PC-3 (cell line): ENCODE results near the gene SLC5A3. TPM values are rescaled to one million over a fixed set of nuclear protein-coding genes. Genes with fewer than 3 reads are reported as not detected.

Experiments used
- ATAC-seq: fragments of 200-7000 bp; cut with Tn5 transposase; 2 replicates; pipeline ENCODE4 v1.9.1; 2020; ENCODE audit warnings: mild to moderate bottlenecking, moderate library complexity
- BruUV-seq: library from RNA; stranded (reverse); fragments of 400-500 nt; replicated peaks from 2 replicates; lab custom pipeline; 2021; lab: Mats Ljungman, UMichigan
- CTCF ChIA-PET: fragments of 300-600 bp; sonication (Branson Sonifier 250); formaldehyde crosslinking; loops from one replicate; lab custom pipeline; 2022; ENCODE audit warnings: antibody characterized with exemption; lab: Charles Lee
- POLR2A ChIA-PET: fragments of 300-600 bp; sonication (Branson Sonifier 250); formaldehyde crosslinking; loops from one replicate; lab custom pipeline; 2022; ENCODE audit warnings: antibody characterized with exemption; ENCODE audit not compliant: unreplicated experiment; lab: Charles Lee
- DNase-seq: peaks from one replicate; pipeline ENCODE4 v3.0.0-alpha.2; 2015
- H2AFZ ChIP-seq: fragments of 300-600 bp; sonication (generic); 2 replicates; pipeline ENCODE4 v1.6.0; 2016; ENCODE audit warnings: antibody characterized with exemption, low read length
- H3F3A ChIP-seq: fragments of 300-600 bp; sonication (generic); one replicate; pipeline ENCODE4 v1.6.0; 2017; ENCODE audit warnings: antibody characterized with exemption, low read length, control low read depth, mild to moderate bottlenecking; ENCODE audit not compliant: unreplicated experiment
- H3K27ac ChIP-seq: fragments of 300-600 bp; sonication (generic); 2 replicates; pipeline ENCODE4 v1.5.1; 2016; ENCODE audit warnings: mild to moderate bottlenecking, low read length
- H3K27me3 ChIP-seq: fragments of 300-600 bp; sonication (generic); 2 replicates; pipeline ENCODE4 v1.6.1; 2016; ENCODE audit warnings: low read length, mixed read lengths
- H3K36me3 ChIP-seq: fragments of 300-600 bp; sonication (generic); 2 replicates; pipeline ENCODE4 v1.6.1; 2016; ENCODE audit warnings: low read depth, mixed run types, low read length, mixed read lengths
- H3K4me1 ChIP-seq: fragments of 300-600 bp; sonication (generic); 2 replicates; pipeline ENCODE4 v1.5.1; 2016; ENCODE audit warnings: low read length; ENCODE audit not compliant: insufficient read depth
- H3K4me2 ChIP-seq: fragments of 300-600 bp; sonication (generic); 2 replicates; pipeline ENCODE4 v1.6.0; 2016; ENCODE audit warnings: low read length
- H3K4me3 ChIP-seq: fragments of 300-600 bp; sonication (generic); 2 replicates; pipeline ENCODE4 v1.5.1; 2016; ENCODE audit warnings: mild to moderate bottlenecking, low read length, mixed read lengths
- H3K79me2 ChIP-seq: fragments of 300-600 bp; sonication (generic); 2 replicates; pipeline ENCODE4 v1.6.1; 2017; ENCODE audit warnings: low read length, mixed read lengths
- H3K9ac ChIP-seq: fragments of 300-600 bp; sonication (generic); 2 replicates; pipeline ENCODE4 v1.6.0; 2016; ENCODE audit warnings: mild to moderate bottlenecking, low read length
- H3K9me2 ChIP-seq: fragments of 300-600 bp; sonication (generic); replicated peaks from 2 replicates; pipeline ENCODE4 v1.6.1; 2016; ENCODE audit warnings: mixed run types, low read length, mixed read lengths
- H3K9me3 ChIP-seq: fragments of 300-600 bp; sonication (generic); 2 replicates; pipeline ENCODE4 v1.6.1; 2016; ENCODE audit warnings: low read length, mixed read lengths
- H4K20me1 ChIP-seq: fragments of 300-600 bp; sonication (generic); 2 replicates; pipeline ENCODE4 v1.6.1; 2016; ENCODE audit warnings: low read length, mixed read lengths
- EZH2 ChIP-seq: fragments of 300-600 bp; sonication (generic); IDR thresholded peaks from one replicate; pipeline ENCODE4 v1.6.1; 2017; ENCODE audit warnings: antibody characterized with exemption, mild to moderate bottlenecking, low read length; ENCODE audit not compliant: unreplicated experiment
- EZH2phosphoT487 ChIP-seq: fragments of 300-600 bp; sonication (generic); IDR thresholded peaks from 2 replicates; pipeline ENCODE4 v1.6.1; 2018; ENCODE audit warnings: mild to moderate bottlenecking, antibody characterized with exemption, low read length, borderline replicate concordance
- intact Hi-C: fragments of 100-400 bp; cut with micrococcal nuclease; formaldehyde crosslinking; loops from 2 replicates; pipeline ENCODE4 v1.9.0; 2023
- total RNA-seq: library from RNA; depleted of rRNA; stranded (reverse); fragments of >200 nt; gene quantifications from 2 replicates; pipeline ENCODE4 v1.2.3, GENCODE V29; 2014
- TF ChIP-seq, protein P1 (sequence below): fragments of 300-600 bp; sonication (generic); conservative IDR thresholded peaks from 2 replicates; pipeline ENCODE4 v1.5.1; 2017; ENCODE audit warnings: antibody characterized with exemption, low read depth, mild to moderate bottlenecking, low read length

SLC5A3 gene
- total RNA-seq, 1 experiment from 2014 or later: 13.8 TPM

DNA sequence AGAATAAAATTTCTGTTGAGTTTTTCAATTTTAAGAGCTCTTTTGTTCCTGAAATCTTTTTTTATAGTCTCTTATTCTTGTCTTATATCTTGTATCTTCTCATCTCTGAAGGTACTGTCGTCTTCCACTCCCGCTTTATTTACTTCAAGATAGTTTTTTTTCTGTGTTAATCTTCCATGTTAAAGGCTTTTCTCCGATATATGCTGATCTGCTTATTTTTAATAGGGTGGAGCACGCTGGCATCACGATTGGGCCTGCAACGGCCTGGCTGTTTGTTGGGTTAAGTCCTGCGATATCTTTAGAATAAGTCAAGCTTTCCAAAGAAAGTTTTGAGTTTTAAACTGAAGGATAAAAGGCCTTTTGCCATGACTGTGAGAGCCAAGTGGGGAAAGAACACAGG lies 35.7 kb downstream of the SLC5A3 start:
- Histone ChIP-seq H3K4me1 (no peaks in the 10 kb centered on the region), H2AFZ (no peak overlapping the region), H3K79me2 (peaks cover 24% of the 10 kb centered on the region; the same call in 1 of the 2 replicates), H3K4me3 (no peak overlapping the region), H3K27me3 (no peaks in the 10 kb centered on the region), H3K36me3 (peaks cover 6% of the 10 kb centered on the region; the same call in 1 of the 2 replicates), H4K20me1 (0 out of 2 replicates have a peak, but pooled peaks cover 9% of the 10 kb centered on the region), H3K27ac (no peak overlapping the region), H3K4me2 (no peak overlapping the region), H3K9me2 (no peaks in the 10 kb centered on the region), H3F3A (no peaks in the 10 kb centered on the region), H3K9ac (no peak overlapping the region), H3K9me3 (no peaks in the 10 kb centered on the region)
- ChIA-PET POLR2A (no interaction called here), CTCF (interaction anchor here (0.8 kb wide), 1 partner anchor 16 kb away, joined by 4 read pairs; no protein-coding TSS in a partner anchor)
- no peak for DNase-seq
- no peak for ATAC-seq
- BruUV-seq: no TSS peak
- intact Hi-C loops: no loop called here
- no peak for TF ChIP-seq EZH2
- TF ChIP-seq, protein P1, sequence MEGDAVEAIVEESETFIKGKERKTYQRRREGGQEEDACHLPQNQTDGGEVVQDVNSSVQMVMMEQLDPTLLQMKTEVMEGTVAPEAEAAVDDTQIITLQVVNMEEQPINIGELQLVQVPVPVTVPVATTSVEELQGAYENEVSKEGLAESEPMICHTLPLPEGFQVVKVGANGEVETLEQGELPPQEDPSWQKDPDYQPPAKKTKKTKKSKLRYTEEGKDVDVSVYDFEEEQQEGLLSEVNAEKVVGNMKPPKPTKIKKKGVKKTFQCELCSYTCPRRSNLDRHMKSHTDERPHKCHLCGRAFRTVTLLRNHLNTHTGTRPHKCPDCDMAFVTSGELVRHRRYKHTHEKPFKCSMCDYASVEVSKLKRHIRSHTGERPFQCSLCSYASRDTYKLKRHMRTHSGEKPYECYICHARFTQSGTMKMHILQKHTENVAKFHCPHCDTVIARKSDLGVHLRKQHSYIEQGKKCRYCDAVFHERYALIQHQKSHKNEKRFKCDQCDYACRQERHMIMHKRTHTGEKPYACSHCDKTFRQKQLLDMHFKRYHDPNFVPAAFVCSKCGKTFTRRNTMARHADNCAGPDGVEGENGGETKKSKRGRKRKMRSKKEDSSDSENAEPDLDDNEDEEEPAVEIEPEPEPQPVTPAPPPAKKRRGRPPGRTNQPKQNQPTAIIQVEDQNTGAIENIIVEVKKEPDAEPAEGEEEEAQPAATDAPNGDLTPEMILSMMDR: no peak

DNA sequence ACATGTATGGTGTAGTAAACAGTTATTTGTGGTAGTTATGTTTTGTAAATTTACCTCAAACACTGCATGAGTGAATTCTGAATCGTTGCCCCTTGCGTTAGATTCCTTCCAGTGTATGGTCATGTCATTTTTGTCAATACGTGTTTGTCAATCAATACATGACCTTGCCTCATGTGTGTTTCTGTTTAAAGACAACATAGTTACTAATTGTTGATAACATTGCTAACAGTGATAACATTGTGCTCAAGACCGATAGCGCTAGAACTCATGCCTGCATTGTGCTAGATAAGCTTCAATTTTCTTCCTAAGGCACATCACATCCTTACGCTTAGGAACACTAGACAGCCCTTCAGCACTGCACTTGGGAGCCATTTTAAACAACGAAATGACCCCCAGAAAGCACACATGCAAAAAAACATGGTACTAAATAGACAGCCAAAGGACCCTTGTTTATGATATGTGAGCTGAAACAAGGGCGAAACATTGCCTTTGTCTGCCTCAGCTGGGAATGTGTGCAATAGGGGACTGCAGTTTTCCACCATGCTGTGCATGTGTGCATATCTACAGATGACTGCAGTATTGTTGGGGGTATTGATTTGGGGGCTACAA lies 37.3 kb downstream of the SLC5A3 start:
- CTCF ChIA-PET: no interaction called here
- Histone ChIP-seq H3K79me2 (peaks cover 18% of the 10 kb centered on the region; the same call in 1 of the 2 replicates), H2AFZ (no peak overlapping the region), H3K9me3 (no peaks in the 10 kb centered on the region), H3K4me2 (no peak overlapping the region), H3K4me1 (no peaks in the 10 kb centered on the region), H4K20me1 (0 out of 2 replicates have a peak, but pooled peaks cover 5% of the 10 kb centered on the region), H3K9ac (no peak overlapping the region), H3K27ac (no peak overlapping the region), H3F3A (no peaks in the 10 kb centered on the region), H3K36me3 (peaks cover 6% of the 10 kb centered on the region; the same call in 1 of the 2 replicates), H3K9me2 (no peaks in the 10 kb centered on the region), H3K4me3 (no peak overlapping the region), H3K27me3 (no peaks in the 10 kb centered on the region)
- ATAC-seq: no peak
- POLR2A ChIA-PET: no interaction called here
- no peak for TF ChIP-seq EZH2phosphoT487
- TF ChIP-seq, protein P1: no peak
- no peak for TF ChIP-seq EZH2
- intact Hi-C loops: no loop called here
- DNase-seq: no peak
- BruUV-seq: no TSS peak

DNA sequence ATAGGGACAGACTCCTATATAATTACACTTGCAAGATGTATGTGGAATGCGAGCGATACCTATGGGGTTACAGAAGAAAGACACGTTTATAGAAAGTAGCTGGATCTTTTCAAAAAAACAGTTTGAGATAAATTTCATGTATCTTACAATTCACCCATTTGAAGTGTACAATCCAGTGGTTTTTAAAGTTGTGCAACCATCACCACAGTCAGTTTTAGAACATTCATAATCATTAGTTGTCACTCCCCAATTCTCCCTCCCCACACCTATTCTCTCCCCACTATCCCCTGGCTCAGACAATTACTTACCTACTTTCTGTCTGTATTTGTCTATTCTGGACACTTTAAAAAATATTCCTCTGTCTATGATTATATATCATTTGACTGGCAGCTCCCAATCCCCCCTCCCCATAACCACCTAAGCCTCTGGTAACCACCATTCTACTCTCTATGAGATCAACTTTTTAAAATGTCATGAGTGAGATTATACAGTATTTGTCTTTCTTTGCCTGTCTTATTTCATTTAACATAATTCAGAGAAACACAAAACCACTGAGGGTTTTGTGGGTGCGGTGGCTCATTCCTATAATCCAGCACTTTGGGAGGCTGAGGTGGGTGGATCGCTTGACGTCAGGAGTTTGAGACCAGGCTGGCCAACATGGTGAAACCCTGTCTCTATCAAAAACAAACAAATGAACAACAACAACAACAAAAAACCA lies 39.1 kb downstream of the SLC5A3 start:
- H3K27me3 ChIP-seq: no peaks in the 10 kb centered on the region
- intact Hi-C loops: no loop called here
- ChIA-PET CTCF (no interaction called here), POLR2A (no interaction called here)
- peaks cover 5% of the 10 kb centered on the region; the same call in 1 of the 2 replicates for H3K36me3 ChIP-seq
- DNase-seq: no peak
- H3K79me2 ChIP-seq: peaks cover 14% of the 10 kb centered on the region; the same call in 1 of the 2 replicates
- no peaks in the 10 kb centered on the region for H3K9me3 ChIP-seq
- no peak overlapping the region for H3K9ac ChIP-seq
- BruUV-seq: no TSS peak
- H4K20me1 ChIP-seq: 0 out of 2 replicates have a peak, but pooled peaks cover 4% of the 10 kb centered on the region
- H3K4me3 ChIP-seq: no peak overlapping the region
- H2AFZ ChIP-seq: no peak overlapping the region
- no peaks in the 10 kb centered on the region for H3K9me2 ChIP-seq
- no peak overlapping the region for H3K27ac ChIP-seq
- no peak overlapping the region for H3K4me2 ChIP-seq
- no peaks in the 10 kb centered on the region for H3F3A ChIP-seq
- H3K4me1 ChIP-seq: no peaks in the 10 kb centered on the region
- TF ChIP-seq EZH2 (no peak), EZH2phosphoT487 (no peak)
- TF ChIP-seq, protein P1: no peak
- no peak for ATAC-seq
